Osteocyte (in vitro differentiated cells): Measurements from ENCODE around the gene MYD88. TPM values are rescaled to one million over a fixed set of nuclear protein-coding genes. Genes with fewer than 3 reads are reported as not detected.

Experiments
- DNase-seq: peaks from one replicate; pipeline ENCODE4 v3.0.0; 2021; ENCODE audit warnings: mixed read lengths; ENCODE audit not compliant: unreplicated experiment; ENCODE audit errors: extremely low spot score
- H3K27ac Mint-ChIP-seq: one replicate; pipeline ENCODE4 v1.8.0; 2021; ENCODE audit warnings: mild to moderate bottlenecking, mixed read lengths; ENCODE audit not compliant: unreplicated experiment
- H3K27me3 Mint-ChIP-seq: one replicate; pipeline ENCODE4 v1.8.0; 2021; ENCODE audit warnings: mixed read lengths; ENCODE audit not compliant: unreplicated experiment
- H3K36me3 Mint-ChIP-seq: one replicate; pipeline ENCODE4 v1.8.0; 2021; ENCODE audit warnings: mixed read lengths; ENCODE audit not compliant: unreplicated experiment
- H3K4me1 Mint-ChIP-seq: one replicate; pipeline ENCODE4 v1.8.0; 2021; ENCODE audit warnings: mixed read lengths; ENCODE audit not compliant: unreplicated experiment
- H3K4me3 Mint-ChIP-seq: one replicate; pipeline ENCODE4 v1.8.0; 2021; ENCODE audit warnings: mild to moderate bottlenecking, moderate library complexity, mixed read lengths; ENCODE audit not compliant: unreplicated experiment
- H3K9me3 Mint-ChIP-seq: one replicate; pipeline ENCODE4 v1.8.0; 2021; ENCODE audit warnings: mixed read lengths; ENCODE audit not compliant: unreplicated experiment
- long read RNA-seq: library from polyadenylated mRNA; unstranded; transcript quantifications from one replicate; pipeline ENCODE4 v2.0.0, GENCODE V29; 2021
- total RNA-seq: library from RNA; stranded (reverse); gene quantifications from 2 replicates; pipeline ENCODE4 v1.2.1, GENCODE V29; 2021
- TF ChIP-seq, protein P1 (sequence below): fragments of 200-600 bp; sonication (generic); IDR thresholded peaks from 2 replicates; pipeline ENCODE4 v1.5.0; 2021; ENCODE audit warnings: antibody characterized with exemption, mild to moderate bottlenecking, moderate library complexity

Gene MYD88
- total RNA-seq: 13.3 TPM in 2 replicates
- long read RNA-seq, transcript MYD88-201 (5 exons, 2,850 nt): major isoform, 34 of 52 reads
- long read RNA-seq, partial matches to known transcripts: 0 of 52 reads
- long read RNA-seq, other reads (novel, unspliced or antisense): 14 of 52 reads

DNA sequence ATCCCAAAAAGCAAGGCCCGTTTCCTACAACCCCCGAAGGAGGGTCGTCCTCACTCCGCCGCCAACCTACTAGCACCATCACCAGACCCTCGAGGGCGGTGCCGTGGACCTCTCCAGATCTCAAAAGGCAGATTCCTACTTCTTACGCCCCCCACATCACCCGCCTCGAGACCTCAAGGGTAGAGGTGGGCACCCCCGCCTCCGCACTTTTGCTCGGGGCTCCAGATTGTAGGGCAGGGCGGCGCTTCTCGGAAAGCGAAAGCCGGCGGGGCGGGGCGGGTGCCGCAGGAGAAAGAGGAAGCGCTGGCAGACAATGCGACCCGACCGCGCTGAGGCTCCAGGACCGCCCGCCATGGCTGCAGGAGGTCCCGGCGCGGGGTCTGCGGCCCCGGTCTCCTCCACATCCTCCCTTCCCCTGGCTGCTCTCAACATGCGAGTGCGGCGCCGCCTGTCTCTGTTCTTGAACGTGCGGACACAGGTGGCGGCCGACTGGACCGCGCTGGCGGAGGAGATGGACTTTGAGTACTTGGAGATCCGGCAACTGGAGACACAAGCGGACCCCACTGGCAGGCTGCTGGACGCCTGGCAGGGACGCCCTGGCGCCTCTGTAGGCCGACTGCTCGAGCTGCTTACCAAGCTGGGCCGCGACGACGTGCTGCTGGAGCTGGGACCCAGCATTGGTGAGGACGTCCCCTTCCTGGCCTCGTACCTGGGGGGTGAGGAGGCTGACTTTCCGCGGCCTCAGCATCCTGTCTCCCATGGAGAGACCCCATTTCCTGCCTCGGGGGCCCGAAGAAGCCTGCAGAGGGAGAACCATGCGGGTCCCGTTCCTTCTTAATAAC lies at the start of gene MYD88:
Gene MYD88, plus strand, starts transcription at position 313 of the 842 bp plus-strand sequence. Its CDS starts 40 bp downstream, at position 353.
- H3K27ac Mint-ChIP-seq: peak within 1 kb of the TSS; percentile 96
- peaks cover 28% of the 10 kb centered on the region for H3K4me1 Mint-ChIP-seq
- peaks cover 14% of the 10 kb centered on the region for H3K27me3 Mint-ChIP-seq
- H3K36me3 Mint-ChIP-seq: peaks cover 15% of the 10 kb centered on the region
- peak within 1 kb of the TSS; percentile 86 for H3K4me3 Mint-ChIP-seq
- H3K9me3 Mint-ChIP-seq: no peaks in the 10 kb centered on the region
- TF ChIP-seq, protein P1, sequence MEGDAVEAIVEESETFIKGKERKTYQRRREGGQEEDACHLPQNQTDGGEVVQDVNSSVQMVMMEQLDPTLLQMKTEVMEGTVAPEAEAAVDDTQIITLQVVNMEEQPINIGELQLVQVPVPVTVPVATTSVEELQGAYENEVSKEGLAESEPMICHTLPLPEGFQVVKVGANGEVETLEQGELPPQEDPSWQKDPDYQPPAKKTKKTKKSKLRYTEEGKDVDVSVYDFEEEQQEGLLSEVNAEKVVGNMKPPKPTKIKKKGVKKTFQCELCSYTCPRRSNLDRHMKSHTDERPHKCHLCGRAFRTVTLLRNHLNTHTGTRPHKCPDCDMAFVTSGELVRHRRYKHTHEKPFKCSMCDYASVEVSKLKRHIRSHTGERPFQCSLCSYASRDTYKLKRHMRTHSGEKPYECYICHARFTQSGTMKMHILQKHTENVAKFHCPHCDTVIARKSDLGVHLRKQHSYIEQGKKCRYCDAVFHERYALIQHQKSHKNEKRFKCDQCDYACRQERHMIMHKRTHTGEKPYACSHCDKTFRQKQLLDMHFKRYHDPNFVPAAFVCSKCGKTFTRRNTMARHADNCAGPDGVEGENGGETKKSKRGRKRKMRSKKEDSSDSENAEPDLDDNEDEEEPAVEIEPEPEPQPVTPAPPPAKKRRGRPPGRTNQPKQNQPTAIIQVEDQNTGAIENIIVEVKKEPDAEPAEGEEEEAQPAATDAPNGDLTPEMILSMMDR: no peak
- peak; percentile 84 for DNase-seq

DNA sequence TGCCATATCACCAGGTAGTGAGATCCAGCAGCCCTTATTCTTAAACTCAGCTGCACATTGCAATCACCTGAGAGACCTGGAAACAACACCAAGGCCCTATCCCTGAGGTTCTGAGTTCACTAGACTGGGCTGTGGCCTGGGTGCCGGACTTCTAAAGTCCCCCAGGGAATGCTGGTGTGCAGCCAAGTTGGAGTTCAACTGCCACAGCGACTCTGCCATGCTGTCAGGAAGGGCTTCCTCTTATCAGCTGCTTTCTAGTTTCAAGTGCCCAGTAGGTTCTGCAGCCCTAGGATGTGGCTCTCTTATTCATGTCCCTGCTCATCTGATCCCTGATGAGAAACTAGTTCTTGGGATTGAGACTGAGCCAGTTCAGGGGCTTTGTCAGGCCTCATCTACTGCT lies 49.3 kb upstream of the MYD88 start:
- TF ChIP-seq, protein P1: no peak
- H3K36me3 Mint-ChIP-seq: no peaks in the 10 kb centered on the region

DNA sequence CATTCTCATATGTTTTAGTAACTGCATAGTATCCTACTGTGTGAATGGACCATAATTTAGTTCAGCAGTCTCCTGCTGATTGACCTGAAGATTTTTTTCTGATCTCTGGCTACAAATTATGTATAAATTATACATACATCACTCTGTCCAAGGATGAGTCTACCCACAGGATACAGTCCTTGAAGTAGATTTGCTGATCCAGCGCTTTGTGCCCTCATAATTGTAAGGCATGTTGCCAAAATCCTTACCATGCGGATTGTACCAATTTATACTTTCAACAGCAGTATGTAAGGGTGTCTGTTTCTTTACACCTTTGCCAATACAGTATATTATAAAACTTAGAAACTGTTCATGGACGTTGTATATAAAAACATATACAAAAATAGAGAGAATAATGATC lies 48.0 kb upstream of the MYD88 start:
- no peak for DNase-seq
- H3K4me1 Mint-ChIP-seq: no peaks in the 10 kb centered on the region

More for the DNA sequence above, 49.3 kb upstream of the MYD88 start:
- Mint-ChIP-seq H3K27me3 (peaks cover 25% of the 10 kb centered on the region), H3K4me1 (no peaks in the 10 kb centered on the region), H3K4me3 (no peak overlapping the region), H3K27ac (no peak overlapping the region), H3K9me3 (peaks cover under 1% of the 10 kb centered on the region)
- no peak for DNase-seq

DNA sequence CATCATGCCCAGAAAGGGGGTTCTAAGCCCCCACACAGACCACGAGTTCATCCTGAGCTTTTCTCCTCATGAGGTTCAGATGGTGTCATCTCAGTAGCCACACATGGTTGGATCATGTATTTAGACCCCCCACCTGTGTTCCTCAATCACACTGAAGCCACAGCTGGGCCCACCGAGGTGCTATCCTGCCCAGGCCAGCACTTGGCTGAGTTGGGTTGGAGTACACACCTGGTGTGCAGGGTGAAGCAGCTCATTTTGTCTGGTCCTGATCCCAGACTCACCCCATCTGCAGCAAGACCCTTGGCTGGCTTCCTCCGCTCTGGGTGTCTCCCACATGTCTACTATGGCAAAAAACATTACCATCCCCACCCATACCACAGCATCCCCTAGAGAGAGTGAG lies 43.5 kb upstream of the MYD88 start:
- no peaks in the 10 kb centered on the region for H3K4me1 Mint-ChIP-seq
- H3K4me3 Mint-ChIP-seq: no peak overlapping the region

More for the DNA sequence above, 48.0 kb upstream of the MYD88 start:
- TF ChIP-seq, protein P1: no peak
- H3K36me3 Mint-ChIP-seq: no peaks in the 10 kb centered on the region
- no peaks in the 10 kb centered on the region for H3K9me3 Mint-ChIP-seq
- no peak overlapping the region for H3K4me3 Mint-ChIP-seq
- H3K27me3 Mint-ChIP-seq: peaks cover 27% of the 10 kb centered on the region
- H3K27ac Mint-ChIP-seq: no peak overlapping the region

More for the DNA sequence above, 43.5 kb upstream of the MYD88 start:
- DNase-seq: no peak
- Mint-ChIP-seq H3K36me3 (no peaks in the 10 kb centered on the region), H3K9me3 (no peaks in the 10 kb centered on the region), H3K27me3 (peaks cover 51% of the 10 kb centered on the region), H3K27ac (no peak overlapping the region)
- TF ChIP-seq, protein P1: no peak
